Measurements from ENCODE around the gene RESF1. TPM values are rescaled to one million over a fixed set of nuclear protein-coding genes. Genes with fewer than 3 reads are reported as not detected.
A peak's percentile ranks its signal among the peaks of the same experiment; 100 is the strongest.

RESF1 gene
- polyA plus RNA-seq, 3 donors = 26.8 to 82.9 (median 32.7) TPM

DNA sequence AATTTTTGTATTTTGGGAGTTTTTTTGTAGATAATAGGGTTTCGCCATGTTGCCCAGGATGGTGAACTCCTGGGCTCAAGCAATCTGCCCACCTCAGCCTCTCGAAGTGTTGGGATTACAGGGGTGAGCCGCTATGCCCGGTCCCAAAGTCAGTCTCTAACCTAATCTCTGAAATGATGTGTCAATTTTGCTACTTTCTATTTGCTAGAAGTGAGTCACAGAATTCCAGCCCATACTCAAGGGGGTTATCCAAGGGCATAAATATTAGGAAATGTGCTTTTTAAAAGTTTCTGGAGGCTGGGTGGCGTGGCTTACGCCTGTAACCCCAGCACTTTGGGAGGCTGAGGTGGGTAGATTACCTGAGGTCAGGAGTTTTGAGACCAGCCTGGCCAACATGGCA lies 40.5 kb downstream of the RESF1 start:
- Mint-ChIP-seq H3K27ac (peak overlapping the region in 2 of 7 donors; percentile 10 to 18), H3K9me3 (peaks cover 0 to 5% (median 2%) of the 10 kb centered on the region in 7 donors), H3K4me1 (no peaks in the 10 kb centered on the region), H3K36me3 (peaks cover 26 to 63% of the 10 kb centered on the region in 2 donors), H3K27me3 (ENCODE audit: low read depth in 3 of 3) (no peaks in the 10 kb centered on the region), H3K4me3 (no peak overlapping the region)
- Histone ChIP-seq H4K20me1 (ENCODE audit: insufficient read depth, low read length) (no peaks in the 10 kb centered on the region), H2AFZ (ENCODE audit: insufficient read depth, low read depth, low read length, poor library complexity, severe bottlenecking) (no peak overlapping the region), H3K27me3 (ENCODE audit: control insufficient read depth in 2 of 2, insufficient read depth in 2 of 2, low read length in 2 of 2) (no peaks in the 10 kb centered on the region), H3K4me1 (ENCODE audit: control insufficient read depth in 1 of 2, insufficient read depth in 2 of 2, low read length in 2 of 2) (no peaks in the 10 kb centered on the region), H3K36me3 (replicated peaks in 1 of 2; ENCODE audit: control insufficient read depth in 1 of 2, insufficient read depth in 2 of 2, low read length in 2 of 2) (peaks cover 35 to 64% of the 10 kb centered on the region in 2 donors), H3K4me3 (replicated peaks in 1 of 3; ENCODE audit: low read depth in 2 of 3, low read length in 3 of 3) (no peak overlapping the region), H3K27ac (ENCODE audit: low read depth in 1 of 2, low read length in 2 of 2) (no peak overlapping the region), H3K9me3 (replicated peaks in 1 of 2; ENCODE audit: control insufficient read depth in 1 of 2, insufficient read depth in 1 of 2, low read length in 2 of 2) (no peaks in the 10 kb centered on the region), H3K4me2 (replicated peaks; ENCODE audit: extremely low read depth, low read length, poor library complexity, severe bottlenecking) (no peak overlapping the region), H3K79me2 (ENCODE audit: insufficient read depth, low read length) (no peaks in the 10 kb centered on the region), H3K9ac (ENCODE audit: insufficient read depth, low read length, poor library complexity, severe bottlenecking) (no peak overlapping the region)
- TF ChIP-seq CTCF (IDR thresholded peaks at IDR 0.05) = no peak
- no peak for DNase-seq
- intact Hi-C loops (cut with micrococcal nuclease) = no loop called here
- WGBS (ENCODE audit: insufficient coverage) = 92% methylated on average over 2 of the region's 6 CpGs

DNA sequence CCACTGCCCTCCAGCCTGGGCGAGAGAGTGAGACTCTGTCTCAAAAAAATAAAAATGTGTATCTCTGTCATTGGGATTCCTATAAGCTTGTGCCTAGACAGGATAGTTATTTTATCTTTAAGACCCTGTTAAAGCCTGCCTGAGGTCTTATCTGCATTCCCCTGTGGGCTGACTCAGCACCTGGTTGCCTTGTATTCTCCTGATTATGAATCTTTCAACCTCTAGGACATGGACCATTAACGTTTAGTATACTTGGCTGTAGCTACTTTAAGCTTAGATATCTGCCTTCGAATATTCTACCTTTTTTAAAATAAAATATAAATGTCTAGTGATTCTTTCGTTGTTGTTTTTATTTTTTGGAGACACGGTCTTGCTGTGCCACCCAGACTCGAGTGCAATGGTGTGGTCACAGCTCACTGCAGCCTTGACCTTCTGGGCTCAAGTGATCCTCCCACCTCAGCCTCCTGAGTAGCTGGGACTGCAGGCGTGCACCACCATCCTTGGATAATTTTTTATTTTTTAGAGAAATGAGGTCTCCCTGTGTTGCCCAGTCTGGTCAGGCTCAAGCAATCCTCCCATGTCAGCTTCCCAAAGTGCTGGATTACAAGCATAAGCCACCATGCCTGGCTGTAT lies 41.3 kb downstream of the RESF1 start:
- TF ChIP-seq CTCF (IDR thresholded peaks at IDR 0.05) = no peak
- peaks cover 32 to 56% of the 10 kb centered on the region in 2 donors for H3K36me3 ChIP-seq (replicated peaks in 1 of 2; ENCODE audit: control insufficient read depth in 1 of 2, insufficient read depth in 2 of 2, low read length in 2 of 2)
- no peaks in the 10 kb centered on the region for H4K20me1 ChIP-seq (ENCODE audit: insufficient read depth, low read length)
- no peak overlapping the region for H3K4me2 ChIP-seq (replicated peaks; ENCODE audit: extremely low read depth, low read length, poor library complexity, severe bottlenecking)
- H3K9ac ChIP-seq (ENCODE audit: insufficient read depth, low read length, poor library complexity, severe bottlenecking) = no peak overlapping the region
- no peaks in the 10 kb centered on the region for H3K4me1 ChIP-seq (ENCODE audit: control insufficient read depth in 1 of 2, insufficient read depth in 2 of 2, low read length in 2 of 2)
- no peak overlapping the region for H3K27ac ChIP-seq (ENCODE audit: low read depth in 1 of 2, low read length in 2 of 2)
- intact Hi-C loops (cut with micrococcal nuclease) = no loop called here
- H3K27me3 Mint-ChIP-seq (ENCODE audit: low read depth in 3 of 3) = no peaks in the 10 kb centered on the region
- H3K9me3 Mint-ChIP-seq = peaks cover 0 to 5% (median 2%) of the 10 kb centered on the region in 7 donors
- H3K36me3 Mint-ChIP-seq = peaks cover 24 to 56% of the 10 kb centered on the region in 2 donors
- H3K79me2 ChIP-seq (ENCODE audit: insufficient read depth, low read length) = no peaks in the 10 kb centered on the region
- no peaks in the 10 kb centered on the region for H3K9me3 ChIP-seq (replicated peaks in 1 of 2; ENCODE audit: control insufficient read depth in 1 of 2, insufficient read depth in 1 of 2, low read length in 2 of 2)
- H3K4me3 Mint-ChIP-seq = no peak overlapping the region
- H3K4me1 Mint-ChIP-seq = no peaks in the 10 kb centered on the region
- no peak overlapping the region for H3K4me3 ChIP-seq (replicated peaks in 1 of 3; ENCODE audit: low read depth in 2 of 3, low read length in 3 of 3)
- DNase-seq = no peak
- whole genome bisulfite sequencing (ENCODE audit: insufficient coverage) = 83% methylated on average over 1 of the region's 7 CpGs
- no peak overlapping the region for H2AFZ ChIP-seq (ENCODE audit: insufficient read depth, low read depth, low read length, poor library complexity, severe bottlenecking)
- H3K27me3 ChIP-seq (ENCODE audit: control insufficient read depth in 2 of 2, insufficient read depth in 2 of 2, low read length in 2 of 2) = no peaks in the 10 kb centered on the region
- H3K27ac Mint-ChIP-seq = peak overlapping the region in 3 of 7 donors; percentile 21 to 58 (median 38)
